Measurements from ENCODE around the gene CX3CR1.

GRCh38 chr3:39251576-39251975, 28.3 kb downstream of the CX3CR1 start:
- no peak for TF ChIP-seq CTCF (conservative IDR thresholded peaks at IDR 0.05 in 1 of 2, IDR thresholded peaks at IDR 0.05 in 1 of 2; ENCODE audit: extremely low read depth in 1 of 2, insufficient read depth in 1 of 2, low read depth in 1 of 2, low read length in 2 of 2)
- no peak for TF ChIP-seq EZH2 (IDR thresholded peaks at IDR 0.05; ENCODE audit: borderline replicate concordance, low read length)
